HepG2 (cell line): ENCODE data around the gene UBE2I. TPM values are rescaled to one million over a fixed set of nuclear protein-coding genes. Genes with fewer than 3 reads are reported as not detected.
A peak's percentile ranks its signal among the peaks of the same experiment; 100 is the strongest.

Experiments
- ATAC-seq: fragments of 200-7000 bp; cut with Tn5 transposase; 3 replicates; pipeline ENCODE4 v1.9.1; 2020; ENCODE audit warnings: mild to moderate bottlenecking, moderate library complexity
- BruUV-seq: library from RNA; stranded (reverse); fragments of 400-500 nt; replicated peaks from 2 replicates; lab custom pipeline; 2021; lab: Mats Ljungman, UMichigan
- CTCF ChIA-PET: fragments of 300-600 bp; formaldehyde crosslinking; extraction: SDS; loops from one replicate; lab custom pipeline; 2021; ENCODE audit warnings: low total read pairs, inconsistent platforms, low intra/inter-chr PET ratio; lab: Yijun Ruan, JAX
- POLR2A ChIA-PET: fragments of 350-600 bp; sonication (Branson Sonifier 250); formaldehyde crosslinking; loops from one replicate; lab custom pipeline; 2020; ENCODE audit warnings: antibody characterized with exemption, inconsistent platforms; lab: Yijun Ruan, JAX
- DNase-seq: peaks from one replicate; pipeline ENCODE4 v3.0.0-alpha.2; 2015; ENCODE audit warnings: low spot score
- FAIRE-seq: peaks from 3 replicates; lab custom pipeline; 2011; peaks lifted over from hg19 to GRCh38; lab: Jason Lieb, UNC
- H2AFZ ChIP-seq: one replicate; pipeline ENCODE4 v1.6.1; 2011; ENCODE audit warnings: low read length, inconsistent platforms
- H3K27ac ChIP-seq: fragments of 300-600 bp; 3 replicates; pipeline ENCODE4 v1.8.0; 2011; ENCODE audit warnings: mixed run types, mild to moderate bottlenecking, mixed read lengths, low read length, inconsistent platforms; ENCODE audit not compliant: insufficient read depth; ENCODE audit errors: extremely low read length
- H3K27me3 ChIP-seq, 2 experiments: fragments of 200-600 bp in 1 of 2; 2 replicates in 1 of 2; 3 replicates in 1 of 2; pipeline versions ENCODE4 v1.6.0 to v1.8.0; 2011; ENCODE audit warnings: low read length in 2 of 2, mild to moderate bottlenecking in 2 of 2, moderate library complexity in 2 of 2, inconsistent platforms in 1 of 2; ENCODE audit not compliant: insufficient read depth in 2 of 2, control insufficient read depth in 1 of 2
- H3K36me3 ChIP-seq, 2 experiments: fragments of 200-600 bp in 1 of 2; replicated peaks in 1 of 2; 2 replicates in 1 of 2; 3 replicates in 1 of 2; pipeline versions ENCODE4 v1.5.1 to v1.8.0; 2011; ENCODE audit warnings: low read length in 2 of 2, inconsistent platforms in 1 of 2; ENCODE audit not compliant: insufficient read depth in 2 of 2, control insufficient read depth in 1 of 2
- H3K4me1 ChIP-seq: 2 replicates; pipeline ENCODE4 v1.5.1; 2012; ENCODE audit warnings: low read length, inconsistent platforms; ENCODE audit not compliant: insufficient read depth
- H3K4me2 ChIP-seq: 2 replicates; pipeline ENCODE4 v1.6.0; 2011; ENCODE audit warnings: low read depth, low read length, inconsistent platforms
- H3K4me3 ChIP-seq, 3 experiments: fragments of 200-600 bp in 1 of 3; sonication (generic), shearing (Covaris generic) in 1 of 3; replicated peaks in 1 of 3; 2 replicates each; pipeline ENCODE4 v1.5.1; 2011 to 2016; ENCODE audit warnings: low read length in 3 of 3, inconsistent platforms in 2 of 3, low read depth in 2 of 3, mild to moderate bottlenecking in 2 of 3, control low read depth in 1 of 3, mixed read lengths in 1 of 3; ENCODE audit not compliant: insufficient read depth in 1 of 3
- H3K79me2 ChIP-seq: one replicate; pipeline ENCODE4 v1.6.1; 2011; ENCODE audit warnings: low read length, inconsistent platforms; ENCODE audit not compliant: insufficient read depth
- H3K9ac ChIP-seq: 2 replicates; pipeline ENCODE4 v1.6.0; 2011; ENCODE audit warnings: mild to moderate bottlenecking, low read depth, low read length, inconsistent platforms; ENCODE audit not compliant: insufficient read depth
- H3K9me3 ChIP-seq: 2 replicates; pipeline ENCODE4 v1.5.1; 2012; ENCODE audit warnings: mild to moderate bottlenecking, low read length
- H4K20me1 ChIP-seq: 2 replicates; pipeline ENCODE4 v1.6.0; 2011; ENCODE audit warnings: inconsistent platforms, mild to moderate bottlenecking, low read length, moderate library complexity; ENCODE audit not compliant: insufficient read depth
- AGO2 ChIP-seq: fragments of 200-400 bp; formaldehyde crosslinking; optimal IDR thresholded peaks from 2 replicates; pipeline ENCODE3; 2017; ENCODE audit warnings: mild to moderate bottlenecking, low read depth, low read length, moderate library complexity
- AKAP8 ChIP-seq: sonication (generic); formaldehyde crosslinking; IDR thresholded peaks from 2 replicates; pipeline ENCODE4 v1.5.1; 2020; ENCODE audit warnings: mild to moderate bottlenecking, missing genetic modification reagents
- FOXO1 ChIP-seq: sonication (generic); formaldehyde crosslinking; IDR thresholded peaks from 2 replicates; pipeline ENCODE4 v1.4.0; 2020; ENCODE audit warnings: missing genetic modification reagents
- HNRNPL ChIP-seq: fragments of 200-400 bp; formaldehyde crosslinking; IDR thresholded peaks from 2 replicates; pipeline ENCODE4 v1.6.1; 2017; ENCODE audit warnings: mild to moderate bottlenecking, low read depth, low read length
- KDM4B ChIP-seq: sonication (generic); formaldehyde crosslinking; IDR thresholded peaks from 2 replicates; pipeline ENCODE4 v1.4.0; 2020; ENCODE audit warnings: missing genetic modification reagents
- LCORL ChIP-seq, 2 experiments: fragments of 450-650 bp in 1 of 2; sonication (generic) in 1 of 2; formaldehyde crosslinking in 1 of 2; IDR thresholded peaks; 2 replicates each; pipeline versions ENCODE4 v1.5.0 to v1.6.1; 2017 to 2020; ENCODE audit warnings: antibody characterized with exemption in 1 of 2, missing genetic modification reagents in 1 of 2
- RAD21 ChIP-seq: fragments of 450-650 bp; formaldehyde crosslinking; IDR thresholded peaks from 2 replicates; pipeline ENCODE4 v1.5.0; 2020; ENCODE audit warnings: mild to moderate bottlenecking
- RARA ChIP-seq: IDR thresholded peaks from 2 replicates; pipeline ENCODE4 v1.6.1; 2016; ENCODE audit warnings: missing genetic modification reagents, missing compliant biosample characterization
- RBFOX2 ChIP-seq: fragments of 200-400 bp; formaldehyde crosslinking; IDR thresholded peaks from 2 replicates; pipeline ENCODE4 v1.6.1; 2017; ENCODE audit warnings: low read depth, mild to moderate bottlenecking, low read length
- TEAD3 ChIP-seq: optimal IDR thresholded peaks from 2 replicates; pipeline ENCODE3; 2016; ENCODE audit warnings: borderline replicate concordance
- THAP9 ChIP-seq: sonication (generic); formaldehyde crosslinking; IDR thresholded peaks from 2 replicates; pipeline ENCODE4; 2020; ENCODE audit warnings: missing genetic modification reagents, mild to moderate bottlenecking, borderline replicate concordance
- THYN1 ChIP-seq: sonication (generic); formaldehyde crosslinking; IDR thresholded peaks from 2 replicates; pipeline ENCODE4 v1.8.1; 2023; ENCODE audit warnings: low read depth, mild to moderate bottlenecking, moderate library complexity, missing genetic modification reagents, borderline replicate concordance
- ZBTB25 ChIP-seq: IDR thresholded peaks from 2 replicates; pipeline ENCODE4 v1.6.1; 2018; ENCODE audit warnings: missing genetic modification reagents
- ZNF296 ChIP-seq: sonication (generic); formaldehyde crosslinking; conservative IDR thresholded peaks from 2 replicates; pipeline ENCODE4 v1.5.0; 2020; ENCODE audit warnings: mild to moderate bottlenecking, missing genetic modification reagents
- ZNF644 ChIP-seq: IDR thresholded peaks from 2 replicates; pipeline ENCODE4 v1.6.1; 2016; ENCODE audit warnings: low read depth
- WGBS: methylation state at CpG from one replicate; pipeline ENCODE4 v1.1.6; 2017; ENCODE audit warnings: low lambda C conversion rate; 5-methylcytosine and 5-hydroxymethylcytosine counted together
- in situ Hi-C: cut with HindIII; loops from 2 replicates; pipeline ENCODE4 v1.10.0; 2017; ENCODE audit warnings: low pct_unique_long_range_greater_than_20kb; ENCODE audit not compliant: extremely low pct_ligation_motif_present
- intact Hi-C: fragments of 100-400 bp; cut with micrococcal nuclease; formaldehyde crosslinking; loops from one replicate; pipeline ENCODE4 v1.10.0; 2022; ENCODE audit not compliant: unreplicated experiment
- polyA plus RNA-seq, 8 experiments: library from polyadenylated mRNA; depleted of rRNA in 3 of 8; stranded (reverse) in 7 of 8; unstranded in 1 of 8; fragments of >200 nt; fragmentation: Illumina TruSeq in 4 of 8; extraction: Trizol in 4 of 8; gene quantifications; 2 replicates each; pipeline versions ENCODE4 v1.2.1 to v1.2.3, GENCODE V29; 2011 to 2016; ENCODE audit warnings: low read depth in 4 of 8, missing spikeins in 1 of 8, mixed read lengths in 1 of 8; ENCODE audit not compliant: insufficient read depth in 1 of 8
- total RNA-seq, 5 experiments: library from RNA; depleted of rRNA; stranded (reverse); fragments of >200 nt; fragmentation: Illumina TruSeq; extraction: Trizol; gene quantifications; 2 replicates each; pipeline ENCODE4 v1.2.3, GENCODE V29; 2016; ENCODE audit warnings: low read depth in 1 of 5
- TF ChIP-seq, protein P1 (sequence below): sonication (generic); formaldehyde crosslinking; IDR thresholded peaks from 2 replicates; pipeline ENCODE4 v1.8.1; 2023; ENCODE audit warnings: missing genetic modification reagents, inconsistent platforms, borderline replicate concordance
- TF ChIP-seq, protein P2 (sequence below): sonication (generic); formaldehyde crosslinking; IDR thresholded peaks from 2 replicates; pipeline ENCODE4 v1.4.0; 2020; ENCODE audit warnings: mild to moderate bottlenecking, missing genetic modification reagents

Gene UBE2I
- total and polyA plus RNA-seq, 2 of the 13 experiments (the other 11 are each of a cell fraction or from before 2014, with no cell fraction given), result 75.8 to 98.9 TPM

DNA sequence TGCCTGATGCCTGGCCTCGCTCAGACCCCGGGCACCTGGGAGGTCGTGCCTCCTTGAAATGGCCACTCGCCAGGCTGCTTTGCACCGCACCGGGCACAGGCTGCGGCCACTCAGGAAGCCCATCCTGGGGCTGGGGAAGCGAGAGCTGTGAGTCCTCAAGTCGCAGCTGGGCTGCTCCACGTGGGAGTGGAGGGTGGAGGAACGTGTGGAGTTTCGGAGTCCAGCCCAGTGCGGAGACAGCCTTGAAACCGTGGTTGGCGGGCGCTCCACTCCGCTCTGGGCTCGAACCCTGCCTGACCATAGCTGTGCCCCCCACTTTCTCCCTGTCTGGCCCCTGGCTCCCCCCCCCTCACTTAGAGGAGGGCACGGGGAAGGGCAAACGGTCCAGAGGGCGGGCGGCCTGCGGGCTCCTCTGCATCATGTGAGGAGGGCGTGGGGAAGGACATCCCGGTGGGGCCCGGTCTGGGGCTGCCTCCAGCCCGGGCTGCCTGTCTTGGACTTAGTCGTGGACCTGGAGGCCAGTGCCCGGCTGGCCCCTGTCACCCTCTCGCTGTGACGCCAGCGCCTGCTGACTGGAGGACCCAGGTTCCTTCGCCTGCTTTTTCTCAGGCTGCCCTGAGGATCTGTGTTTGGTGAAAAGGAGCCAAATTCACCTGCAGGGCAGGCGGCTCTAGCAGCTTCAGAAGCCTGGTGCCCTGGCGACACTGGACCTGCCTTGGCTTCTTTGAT, 2.5 kb downstream of the UBE2I start:
- H3K36me3 ChIP-seq, result peaks cover 24 to 47% of the 10 kb centered on the region in 2 experiments; a peak in 4 of 5 replicates
- 51% methylated on average over 11 of the region's 35 CpGs for WGBS
- in situ Hi-C loops, result no loop called here
- ChIA-PET CTCF (no interaction called here), POLR2A (no interaction called here)
- intact Hi-C loops, result no loop called here
- H3K4me1 ChIP-seq, result peaks cover 25% of the 10 kb centered on the region
- FAIRE-seq (no peak), ATAC-seq (no peak), DNase-seq (no peak)
- H3K9me3 ChIP-seq, result no peaks in the 10 kb centered on the region
- peaks cover 52% of the 10 kb centered on the region for H4K20me1 ChIP-seq
- no peak overlapping the region for H3K27ac ChIP-seq
- peak overlapping the region; percentile 91 for H3K9ac ChIP-seq
- no peak overlapping the region for H2AFZ ChIP-seq
- H3K79me2 ChIP-seq, result peaks cover 62% of the 10 kb centered on the region
- H3K4me3 ChIP-seq, result peak overlapping the region; percentile 66 to 97 (median 91)
- no TSS peak for BruUV-seq
- H3K27me3 ChIP-seq, result no peaks in the 10 kb centered on the region; a peak in 2 of 5 replicates
- peak overlapping the region; percentile 95 for H3K4me2 ChIP-seq
- no peak for TF ChIP-seq KDM4B (CRISPR knock-in tag)
- no peak for TF ChIP-seq RAD21
- TF ChIP-seq THAP9 (CRISPR knock-in tag), result no peak
- no peak for TF ChIP-seq RARA (CRISPR knock-in tag)
- no peak for TF ChIP-seq THYN1 (CRISPR knock-in tag)
- no peak for TF ChIP-seq TEAD3 (CRISPR knock-in tag)
- TF ChIP-seq ZBTB25 (CRISPR knock-in tag), result no peak
- TF ChIP-seq, protein P1, sequence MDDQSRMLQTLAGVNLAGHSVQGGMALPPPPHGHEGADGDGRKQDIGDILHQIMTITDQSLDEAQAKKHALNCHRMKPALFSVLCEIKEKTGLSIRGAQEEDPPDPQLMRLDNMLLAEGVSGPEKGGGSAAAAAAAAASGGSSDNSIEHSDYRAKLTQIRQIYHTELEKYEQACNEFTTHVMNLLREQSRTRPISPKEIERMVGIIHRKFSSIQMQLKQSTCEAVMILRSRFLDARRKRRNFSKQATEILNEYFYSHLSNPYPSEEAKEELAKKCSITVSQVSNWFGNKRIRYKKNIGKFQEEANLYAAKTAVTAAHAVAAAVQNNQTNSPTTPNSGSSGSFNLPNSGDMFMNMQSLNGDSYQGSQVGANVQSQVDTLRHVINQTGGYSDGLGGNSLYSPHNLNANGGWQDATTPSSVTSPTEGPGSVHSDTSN (CRISPR knock-in tag), result no peak
- 0 out of 2 replicates have a peak, but pooled peaks have one; percentile 21 for TF ChIP-seq HNRNPL
- no peak for TF ChIP-seq FOXO1 (CRISPR knock-in tag)
- TF ChIP-seq AGO2, result peak; percentile 82
- TF ChIP-seq AKAP8 (CRISPR knock-in tag), result peak; percentile 42; the same call in 1 of the 2 replicates
- TF ChIP-seq LCORL (IDR thresholded peaks at IDR 0.05), result no peak
- no peak for TF ChIP-seq LCORL (CRISPR knock-in tag; IDR thresholded peaks at IDR 0.05)
- TF ChIP-seq ZNF644, result no peak
- TF ChIP-seq, protein P2, sequence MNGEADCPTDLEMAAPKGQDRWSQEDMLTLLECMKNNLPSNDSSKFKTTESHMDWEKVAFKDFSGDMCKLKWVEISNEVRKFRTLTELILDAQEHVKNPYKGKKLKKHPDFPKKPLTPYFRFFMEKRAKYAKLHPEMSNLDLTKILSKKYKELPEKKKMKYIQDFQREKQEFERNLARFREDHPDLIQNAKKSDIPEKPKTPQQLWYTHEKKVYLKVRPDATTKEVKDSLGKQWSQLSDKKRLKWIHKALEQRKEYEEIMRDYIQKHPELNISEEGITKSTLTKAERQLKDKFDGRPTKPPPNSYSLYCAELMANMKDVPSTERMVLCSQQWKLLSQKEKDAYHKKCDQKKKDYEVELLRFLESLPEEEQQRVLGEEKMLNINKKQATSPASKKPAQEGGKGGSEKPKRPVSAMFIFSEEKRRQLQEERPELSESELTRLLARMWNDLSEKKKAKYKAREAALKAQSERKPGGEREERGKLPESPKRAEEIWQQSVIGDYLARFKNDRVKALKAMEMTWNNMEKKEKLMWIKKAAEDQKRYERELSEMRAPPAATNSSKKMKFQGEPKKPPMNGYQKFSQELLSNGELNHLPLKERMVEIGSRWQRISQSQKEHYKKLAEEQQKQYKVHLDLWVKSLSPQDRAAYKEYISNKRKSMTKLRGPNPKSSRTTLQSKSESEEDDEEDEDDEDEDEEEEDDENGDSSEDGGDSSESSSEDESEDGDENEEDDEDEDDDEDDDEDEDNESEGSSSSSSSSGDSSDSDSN (CRISPR knock-in tag), result peak; percentile 22; the same call in 1 of the 2 replicates
- no peak for TF ChIP-seq ZNF296 (CRISPR knock-in tag)
- TF ChIP-seq RBFOX2, result peak; percentile 45; the same call in 1 of the 2 replicates
